GM12878 (cell line): ENCODE measurements around the gene FRS3.

Experiments
- CTCF ChIP-seq, 3 experiments: IDR thresholded peaks in 2 of 3; conservative IDR thresholded peaks in 1 of 3; 2 replicates each; pipeline ENCODE4 v1.5.1; 2011; ENCODE audit warnings: low read depth in 3 of 3, low read length in 3 of 3, mild to moderate bottlenecking in 3 of 3, control low read depth in 2 of 3, moderate library complexity in 2 of 3, inconsistent platforms in 1 of 3, mixed read lengths in 1 of 3; ENCODE audit not compliant: control insufficient read depth in 2 of 3, insufficient read depth in 1 of 3; ENCODE audit errors: extremely low read depth in 1 of 3
- EP300 ChIP-seq, 2 experiments: fragments of 150-350 bp in 1 of 2; IDR thresholded peaks; 2 replicates each; pipeline ENCODE4 v1.6.1; 2011 to 2012; ENCODE audit warnings: low read depth in 2 of 2, low read length in 2 of 2, borderline replicate concordance in 1 of 2, improper control_type of control experiment in 1 of 2, inconsistent platforms in 1 of 2; ENCODE audit not compliant: control insufficient read depth in 1 of 2
- EZH2 ChIP-seq: IDR thresholded peaks from 2 replicates; pipeline ENCODE4 v1.6.1; 2012; ENCODE audit warnings: low read depth, mild to moderate bottlenecking, control low read depth, inconsistent platforms, low read length, borderline replicate concordance; ENCODE audit not compliant: control insufficient read depth
- FOXK2 ChIP-seq: fragments of 450-650 bp; IDR thresholded peaks from 2 replicates; pipeline ENCODE4 v1.6.1; 2017; ENCODE audit warnings: mild to moderate bottlenecking, moderate library complexity
- JUNB ChIP-seq: IDR thresholded peaks from 2 replicates; pipeline ENCODE4 v1.6.1; 2016; ENCODE audit warnings: antibody characterized with exemption, mild to moderate bottlenecking
- KAT2A ChIP-seq: conservative IDR thresholded peaks from 2 replicates; pipeline ENCODE4 v1.6.1; 2011; ENCODE audit warnings: low read depth, low read length; ENCODE audit not compliant: control insufficient read depth
- NBN ChIP-seq: fragments of 450-650 bp; IDR thresholded peaks from 2 replicates; pipeline ENCODE4 v1.6.1; 2016
- PBX3 ChIP-seq: IDR thresholded peaks from 2 replicates; pipeline ENCODE4 v1.6.1; 2011; ENCODE audit warnings: mild to moderate bottlenecking, low read depth, low read length, moderate library complexity; ENCODE audit not compliant: insufficient replicate concordance
- POLR2A ChIP-seq: IDR thresholded peaks from 2 replicates; pipeline ENCODE4 v1.6.1; 2011; ENCODE audit warnings: low read depth, mild to moderate bottlenecking, low read length
- POLR2AphosphoS5 ChIP-seq: IDR thresholded peaks from 2 replicates; pipeline ENCODE4 v1.6.1; 2011; ENCODE audit warnings: mild to moderate bottlenecking, low read length, inconsistent platforms
- TBL1XR1 ChIP-seq: IDR thresholded peaks from 2 replicates; pipeline ENCODE4 v1.6.1; 2012; ENCODE audit warnings: low read depth, low read length, improper control_type of control experiment

- TF ChIP-seq KAT2A (no peak), CTCF (IDR thresholded peaks at IDR 0.05 in 2 of 3, conservative IDR thresholded peaks at IDR 0.05 in 1 of 3; ENCODE audit: control insufficient read depth in 2 of 3, extremely low read depth in 1 of 3, insufficient read depth in 1 of 3, low read depth in 3 of 3, low read length in 3 of 3) (no peak), JUNB (no peak), POLR2A (no peak), POLR2AphosphoS5 (no peak), NBN (no peak), FOXK2 (no peak), PBX3 (no peak), EP300 (IDR thresholded peaks at IDR 0.05; ENCODE audit: borderline replicate concordance in 1 of 2, control insufficient read depth in 1 of 2, low read depth in 2 of 2, low read length in 2 of 2) (no peak), TBL1XR1 (no peak), EZH2 (no peak)
These were observed 34.3 kb upstream of the FRS3 start for GRCh38 chr6:41813956-41814355.
